Fibroblast of lung (primary cell): Measurements from ENCODE around the gene KCTD5. TPM values are rescaled to one million over a fixed set of nuclear protein-coding genes. Genes with fewer than 3 reads are reported as not detected.

Experiments used
- DNase-seq, 2 donors: peaks; one replicate each; pipeline versions ENCODE4 v3.0.0 to v3.0.0-alpha.2; 2010; ENCODE audit warnings: low read depth in 2 of 2
- H2AFZ ChIP-seq: 2 replicates; pipeline ENCODE4 v1.5.1; 2012; ENCODE audit warnings: low read length, control low read depth, inconsistent platforms
- H3K27ac ChIP-seq: 2 replicates; pipeline ENCODE4 v1.5.1; 2011; ENCODE audit warnings: low read length, control low read depth; ENCODE audit not compliant: insufficient read depth
- H3K27me3 ChIP-seq: 2 replicates; pipeline ENCODE4 v1.5.1; 2011; ENCODE audit warnings: mild to moderate bottlenecking, low read length; ENCODE audit not compliant: control insufficient read depth, insufficient read depth
- H3K36me3 ChIP-seq: 2 replicates; pipeline ENCODE4 v1.5.1; 2011; ENCODE audit warnings: low read length; ENCODE audit not compliant: control insufficient read depth, insufficient read depth
- H3K4me1 ChIP-seq: 2 replicates; pipeline ENCODE4 v1.5.1; 2011; ENCODE audit warnings: low read length; ENCODE audit not compliant: control insufficient read depth, insufficient read depth; ENCODE audit errors: extremely low read depth
- H3K4me2 ChIP-seq: 2 replicates; pipeline ENCODE4 v1.5.1; 2011; ENCODE audit warnings: low read length, control low read depth; ENCODE audit not compliant: insufficient read depth; ENCODE audit errors: extremely low read depth
- H3K4me3 ChIP-seq, 4 experiments: fragments of 200-600 bp in 1 of 4; sonication (generic) in 1 of 4; replicated peaks in 1 of 4; 2 replicates each; pipeline ENCODE4 v1.5.1; 2011 to 2016; ENCODE audit warnings: low read length in 4 of 4, low read depth in 3 of 4, mild to moderate bottlenecking in 3 of 4, control low read depth in 2 of 4, inconsistent platforms in 1 of 4, mixed read lengths in 1 of 4; ENCODE audit not compliant: insufficient read depth in 1 of 4; ENCODE audit errors: control extremely low read depth in 1 of 4
- H3K79me2 ChIP-seq: 2 replicates; pipeline ENCODE4 v1.5.1; 2012; ENCODE audit warnings: mild to moderate bottlenecking, low read length, inconsistent platforms; ENCODE audit not compliant: control insufficient read depth, insufficient read depth
- H3K9ac ChIP-seq: 2 replicates; pipeline ENCODE4 v1.5.1; 2011; ENCODE audit warnings: mild to moderate bottlenecking, low read length, control low read depth; ENCODE audit not compliant: insufficient read depth
- H3K9me3 ChIP-seq: 2 replicates; pipeline ENCODE4 v1.5.1; 2012; ENCODE audit warnings: low read depth, low read length; ENCODE audit not compliant: control insufficient read depth, insufficient read depth
- H4K20me1 ChIP-seq: 2 replicates; pipeline ENCODE4 v1.5.1; 2011; ENCODE audit warnings: low read length; ENCODE audit not compliant: control insufficient read depth, insufficient read depth; ENCODE audit errors: extremely low read depth
- EZH2 ChIP-seq: IDR thresholded peaks from 2 replicates; pipeline ENCODE4 v1.5.1; 2012; ENCODE audit warnings: low read length, control low read depth, mild to moderate bottlenecking; ENCODE audit errors: missing control alignments
- polyA plus RNA-seq, 2 donors: library from polyadenylated mRNA; depleted of rRNA in 1 of 2; stranded (reverse) in 1 of 2; unstranded in 1 of 2; fragments of >200 nt; gene quantifications; 2 replicates each; pipeline ENCODE4 v1.2.1, GENCODE V29; 2011 to 2012; ENCODE audit warnings: missing spikeins in 1 of 2
- total RNA-seq: library from RNA; depleted of rRNA; stranded (reverse); fragments of >200 nt; gene quantifications from 2 replicates; pipeline ENCODE4 v1.2.1, GENCODE V29; 2014
- TF ChIP-seq, protein P1 (sequence below), 2 donors: IDR thresholded peaks in 1 of 2; conservative IDR thresholded peaks in 1 of 2; 1 replicate in 1 of 2; 2 replicates in 1 of 2; pipeline ENCODE4 v1.5.1; 2011 to 2012; ENCODE audit warnings: low read length in 2 of 2, control low read depth in 1 of 2, inconsistent platforms in 1 of 2, low read depth in 1 of 2, mild to moderate bottlenecking in 1 of 2

KCTD5 gene
- total and polyA plus RNA-seq, 2 donors (not counting 1 experiment from before 2014, with no cell fraction given) = 21.6 to 25.9 TPM

- no peak for TF ChIP-seq EZH2
- TF ChIP-seq, protein P1, sequence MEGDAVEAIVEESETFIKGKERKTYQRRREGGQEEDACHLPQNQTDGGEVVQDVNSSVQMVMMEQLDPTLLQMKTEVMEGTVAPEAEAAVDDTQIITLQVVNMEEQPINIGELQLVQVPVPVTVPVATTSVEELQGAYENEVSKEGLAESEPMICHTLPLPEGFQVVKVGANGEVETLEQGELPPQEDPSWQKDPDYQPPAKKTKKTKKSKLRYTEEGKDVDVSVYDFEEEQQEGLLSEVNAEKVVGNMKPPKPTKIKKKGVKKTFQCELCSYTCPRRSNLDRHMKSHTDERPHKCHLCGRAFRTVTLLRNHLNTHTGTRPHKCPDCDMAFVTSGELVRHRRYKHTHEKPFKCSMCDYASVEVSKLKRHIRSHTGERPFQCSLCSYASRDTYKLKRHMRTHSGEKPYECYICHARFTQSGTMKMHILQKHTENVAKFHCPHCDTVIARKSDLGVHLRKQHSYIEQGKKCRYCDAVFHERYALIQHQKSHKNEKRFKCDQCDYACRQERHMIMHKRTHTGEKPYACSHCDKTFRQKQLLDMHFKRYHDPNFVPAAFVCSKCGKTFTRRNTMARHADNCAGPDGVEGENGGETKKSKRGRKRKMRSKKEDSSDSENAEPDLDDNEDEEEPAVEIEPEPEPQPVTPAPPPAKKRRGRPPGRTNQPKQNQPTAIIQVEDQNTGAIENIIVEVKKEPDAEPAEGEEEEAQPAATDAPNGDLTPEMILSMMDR (conservative IDR thresholded peaks at IDR 0.05 in 1 of 2, IDR thresholded peaks at IDR 0.05 in 1 of 2; ENCODE audit: low read depth in 1 of 2, low read length in 2 of 2) = no peak
- Histone ChIP-seq H3K4me2 (no peak overlapping the region), H3K36me3 (peaks cover 20% of the 10 kb centered on the region), H3K79me2 (no peaks in the 10 kb centered on the region), H4K20me1 (no peaks in the 10 kb centered on the region), H2AFZ (no peak overlapping the region), H3K4me1 (no peaks in the 10 kb centered on the region), H3K4me3 (no peak overlapping the region), H3K27ac (no peak overlapping the region), H3K9ac (no peak overlapping the region), H3K27me3 (no peaks in the 10 kb centered on the region), H3K9me3 (no peaks in the 10 kb centered on the region)
- no peak for DNase-seq
Observed at GRCh38 chr16:2700786-2701185, 18.5 kb downstream of the KCTD5 start.

DNA sequence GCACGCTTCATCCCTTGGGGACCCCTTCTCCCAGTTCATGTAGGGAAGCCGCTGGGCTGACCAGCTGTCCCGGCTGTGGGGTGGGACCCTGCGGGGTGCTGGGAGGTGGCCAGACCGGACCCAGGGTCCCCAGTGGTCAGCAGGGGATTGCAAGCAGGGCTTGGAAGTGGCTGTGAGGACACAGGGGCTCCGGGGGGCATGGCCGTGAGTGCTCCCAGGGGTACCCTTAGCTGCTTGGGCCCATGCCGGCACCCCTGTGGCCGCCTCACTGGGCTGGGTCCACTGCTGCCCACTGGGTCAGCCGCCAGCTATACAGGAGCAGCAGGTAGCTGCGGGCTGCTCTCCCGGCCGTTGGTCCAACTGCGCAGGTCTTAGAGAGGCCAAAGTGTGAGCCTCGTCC, 18.9 kb downstream of the KCTD5 start:
- no peak overlapping the region for H3K4me3 ChIP-seq
- H3K36me3 ChIP-seq = peaks cover 24% of the 10 kb centered on the region
- H2AFZ ChIP-seq = no peak overlapping the region
- H3K79me2 ChIP-seq = no peaks in the 10 kb centered on the region
- H3K4me1 ChIP-seq = no peaks in the 10 kb centered on the region
- H3K4me2 ChIP-seq = no peak overlapping the region
- no peak for DNase-seq
- no peak overlapping the region for H3K9ac ChIP-seq
- H3K27ac ChIP-seq = no peak overlapping the region
- H4K20me1 ChIP-seq = no peaks in the 10 kb centered on the region
- TF ChIP-seq EZH2 = no peak
- TF ChIP-seq, protein P1 (conservative IDR thresholded peaks at IDR 0.05 in 1 of 2, IDR thresholded peaks at IDR 0.05 in 1 of 2; ENCODE audit: low read depth in 1 of 2, low read length in 2 of 2) = no peak
- no peaks in the 10 kb centered on the region for H3K27me3 ChIP-seq
- H3K9me3 ChIP-seq = no peaks in the 10 kb centered on the region

- H3K27me3 ChIP-seq = no peaks in the 10 kb centered on the region
- H3K4me2 ChIP-seq = no peak overlapping the region
- no peak overlapping the region for H3K4me3 ChIP-seq
- no peak overlapping the region for H2AFZ ChIP-seq
- no peak overlapping the region for H3K27ac ChIP-seq
- no peak for DNase-seq
- H3K9ac ChIP-seq = no peak overlapping the region
- no peak for TF ChIP-seq EZH2
- TF ChIP-seq, protein P1 (conservative IDR thresholded peaks at IDR 0.05 in 1 of 2, IDR thresholded peaks at IDR 0.05 in 1 of 2; ENCODE audit: low read depth in 1 of 2, low read length in 2 of 2) = no peak
- no peaks in the 10 kb centered on the region for H3K9me3 ChIP-seq
- peaks cover 24% of the 10 kb centered on the region for H3K36me3 ChIP-seq
- H3K79me2 ChIP-seq = no peaks in the 10 kb centered on the region
- no peaks in the 10 kb centered on the region for H4K20me1 ChIP-seq
- no peaks in the 10 kb centered on the region for H3K4me1 ChIP-seq
Observed at GRCh38 chr16:2701713-2702437, 19.6 kb downstream of the KCTD5 start.
